Tibial artery (tissue), 4 donors: Measurements from ENCODE around the gene RPRD1B.

Source experiments
- DNase-seq, 2 donors: peaks; one replicate each; pipeline ENCODE4 v3.0.0-alpha.2; 2019
- H3K27ac ChIP-seq, 2 donors: fragments of 200-600 bp; sonication (generic) in 1 of 2; 1 replicate in 1 of 2; 2 replicates in 1 of 2; pipeline ENCODE4 v1.5.1; 2018 to 2019; ENCODE audit warnings: mild to moderate bottlenecking in 1 of 2
- H3K27me3 ChIP-seq, 2 donors: fragments of 200-600 bp; sonication (generic) in 1 of 2; one replicate each; pipeline versions ENCODE4 v1.5.1 to v1.6.0; 2016 to 2019
- H3K36me3 ChIP-seq, 3 donors: fragments of 200-600 bp; sonication (generic) in 2 of 3; one replicate each; pipeline ENCODE4 v1.5.1; 2016 to 2019; ENCODE audit warnings: mild to moderate bottlenecking in 2 of 3
- H3K4me1 ChIP-seq, 4 donors: fragments of 200-600 bp; sonication (generic) in 2 of 4; 1 replicate in 3 of 4; 2 replicates in 1 of 4; pipeline ENCODE4 v1.5.1; 2016 to 2019
- H3K4me3 ChIP-seq, 2 donors: fragments of 200-600 bp; sonication (generic) in 1 of 2; 1 replicate in 1 of 2; 2 replicates in 1 of 2; pipeline ENCODE4 v1.5.1; 2018 to 2019; ENCODE audit warnings: mild to moderate bottlenecking in 2 of 2
- H3K9me3 ChIP-seq, 3 donors: fragments of 200-600 bp; sonication (generic) in 1 of 3; one replicate each; pipeline ENCODE4 v1.5.1; 2016 to 2019
- CTCF ChIP-seq, 2 experiments: fragments of 200-600 bp in 1 of 2; fragments of 450-650 bp in 1 of 2; IDR thresholded peaks; one replicate each; pipeline ENCODE4 v1.5.1; 2017 to 2019; ENCODE audit warnings: antibody characterized with exemption in 2 of 2, mild to moderate bottlenecking in 1 of 2, moderate library complexity in 1 of 2
- intact Hi-C: fragments of 100-400 bp; cut with DNase I; formaldehyde crosslinking; loops from one replicate; pipeline ENCODE4 v1.15.0; 2023; ENCODE audit warnings: low total_unique reads

The RPRD1B gene

DNA sequence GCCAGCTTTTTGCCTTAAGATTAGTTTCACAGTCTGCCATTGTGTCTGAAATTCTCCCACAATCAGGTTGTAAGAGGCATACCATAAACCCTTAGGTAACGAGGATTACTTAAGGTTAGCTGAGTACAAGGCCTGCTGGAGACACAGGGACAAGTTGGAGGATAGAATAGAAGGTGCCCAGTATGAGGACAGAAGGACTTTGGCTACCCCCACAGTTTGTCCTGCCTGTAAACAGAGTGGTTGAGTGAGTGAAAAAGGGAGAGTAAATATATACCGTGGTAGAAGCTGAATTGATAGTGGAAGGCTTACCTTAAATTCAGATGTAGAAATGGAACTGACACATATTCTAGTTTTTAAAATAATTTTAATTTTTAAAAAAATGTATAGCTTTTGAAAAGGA is 19.3 kb downstream of the RPRD1B start:
- Histone ChIP-seq H3K9me3 (no peaks in the 10 kb centered on the region), H3K27me3 (no peaks in the 10 kb centered on the region), H3K27ac (no peak overlapping the region), H3K4me1 (peaks cover 0 to 10% (median 3%) of the 10 kb centered on the region in 4 donors), H3K4me3 (no peak overlapping the region), H3K36me3 (peaks cover 8 to 52% (median 32%) of the 10 kb centered on the region in 3 donors)
- DNase-seq, result no peak
- intact Hi-C loops, result no loop called here
- no peak for TF ChIP-seq CTCF (IDR thresholded peaks at IDR 0.05)

GRCh38 chr20:38054647-38055046 is 21.1 kb downstream of the RPRD1B start:
- no peak for TF ChIP-seq CTCF (IDR thresholded peaks at IDR 0.05)
- no peak overlapping the region for H3K27ac ChIP-seq
- H3K4me1 ChIP-seq, result peaks cover 0 to 8% (median 2%) of the 10 kb centered on the region in 4 donors
- no peak overlapping the region for H3K4me3 ChIP-seq
- intact Hi-C loops, result no loop called here
- no peak for DNase-seq
- H3K36me3 ChIP-seq, result peaks cover 26 to 53% (median 32%) of the 10 kb centered on the region in 3 donors
- H3K27me3 ChIP-seq, result no peaks in the 10 kb centered on the region
- H3K9me3 ChIP-seq, result no peaks in the 10 kb centered on the region

- Histone ChIP-seq H3K27me3 (no peaks in the 10 kb centered on the region), H3K27ac (no peak overlapping the region), H3K36me3 (peaks cover 27 to 53% (median 32%) of the 10 kb centered on the region in 3 donors), H3K9me3 (no peaks in the 10 kb centered on the region), H3K4me3 (no peak overlapping the region), H3K4me1 (peaks cover 0 to 2% (median 0%) of the 10 kb centered on the region in 4 donors)
- TF ChIP-seq CTCF (IDR thresholded peaks at IDR 0.05), result no peak
- DNase-seq, result no peak
- intact Hi-C loops, result no loop called here
Measured at GRCh38 chr20:38055294-38055693, 21.7 kb downstream of the RPRD1B start.

- no peak for DNase-seq
- Histone ChIP-seq H3K27me3 (no peaks in the 10 kb centered on the region), H3K36me3 (peaks cover 31 to 53% (median 33%) of the 10 kb centered on the region in 3 donors), H3K4me3 (no peak overlapping the region), H3K27ac (no peak overlapping the region), H3K9me3 (no peaks in the 10 kb centered on the region), H3K4me1 (no peaks in the 10 kb centered on the region)
- intact Hi-C loops, result no loop called here
- TF ChIP-seq CTCF (IDR thresholded peaks at IDR 0.05), result no peak
Measured at GRCh38 chr20:38055848-38056247, 22.3 kb downstream of the RPRD1B start.

- peak; percentile 89 to 90 for DNase-seq
- no peaks in the 10 kb centered on the region for H3K4me1 ChIP-seq
- H3K9me3 ChIP-seq, result no peaks in the 10 kb centered on the region
- peaks cover 30 to 58% (median 31%) of the 10 kb centered on the region in 3 donors for H3K36me3 ChIP-seq
- peak; percentile 86 to 93 for TF ChIP-seq CTCF (IDR thresholded peaks at IDR 0.05)
- H3K4me3 ChIP-seq, result no peak overlapping the region
- intact Hi-C loops, result no loop called here
- no peak overlapping the region for H3K27ac ChIP-seq
- no peaks in the 10 kb centered on the region for H3K27me3 ChIP-seq
Measured at GRCh38 chr20:38057351-38057972, 23.9 kb downstream of the RPRD1B start.
